Omental fat pad (tissue), 4 donors: ENCODE measurements around the gene PIGR. TPM values are rescaled to one million over a fixed set of nuclear protein-coding genes. Genes with fewer than 3 reads are reported as not detected.

Source experiments
- ATAC-seq: fragments of 150-250 bp; one replicate; pipeline ENCODE4 v1.9.1; 2016; ENCODE audit warnings: mild to moderate bottlenecking, moderate library complexity; ENCODE audit not compliant: low FRiP score
- DNase-seq: peaks from one replicate; pipeline ENCODE4 v3.0.0-alpha.2; 2019; ENCODE audit warnings: low spot score
- total RNA-seq, 4 donors: library from RNA; depleted of rRNA; stranded (reverse); fragments of >200 nt; gene quantifications; one replicate each; pipeline ENCODE4 v1.1.0, GENCODE V29; 2016
- TF ChIP-seq, protein P1 (sequence below), 3 donors: fragments of 450-650 bp; IDR thresholded peaks; one replicate each; pipeline ENCODE4 v1.5.1; 2016 to 2017; ENCODE audit warnings: antibody characterized with exemption in 3 of 3, mild to moderate bottlenecking in 3 of 3, moderate library complexity in 2 of 3

The PIGR gene
- total RNA-seq, 4 donors from 2014 or later, result 0.24 to 0.44 TPM; not detected in 2

- TF ChIP-seq, protein P1, sequence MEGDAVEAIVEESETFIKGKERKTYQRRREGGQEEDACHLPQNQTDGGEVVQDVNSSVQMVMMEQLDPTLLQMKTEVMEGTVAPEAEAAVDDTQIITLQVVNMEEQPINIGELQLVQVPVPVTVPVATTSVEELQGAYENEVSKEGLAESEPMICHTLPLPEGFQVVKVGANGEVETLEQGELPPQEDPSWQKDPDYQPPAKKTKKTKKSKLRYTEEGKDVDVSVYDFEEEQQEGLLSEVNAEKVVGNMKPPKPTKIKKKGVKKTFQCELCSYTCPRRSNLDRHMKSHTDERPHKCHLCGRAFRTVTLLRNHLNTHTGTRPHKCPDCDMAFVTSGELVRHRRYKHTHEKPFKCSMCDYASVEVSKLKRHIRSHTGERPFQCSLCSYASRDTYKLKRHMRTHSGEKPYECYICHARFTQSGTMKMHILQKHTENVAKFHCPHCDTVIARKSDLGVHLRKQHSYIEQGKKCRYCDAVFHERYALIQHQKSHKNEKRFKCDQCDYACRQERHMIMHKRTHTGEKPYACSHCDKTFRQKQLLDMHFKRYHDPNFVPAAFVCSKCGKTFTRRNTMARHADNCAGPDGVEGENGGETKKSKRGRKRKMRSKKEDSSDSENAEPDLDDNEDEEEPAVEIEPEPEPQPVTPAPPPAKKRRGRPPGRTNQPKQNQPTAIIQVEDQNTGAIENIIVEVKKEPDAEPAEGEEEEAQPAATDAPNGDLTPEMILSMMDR (IDR thresholded peaks at IDR 0.05), result no peak
- no peak for ATAC-seq
- no peak for DNase-seq
Observed at GRCh38 chr1:206902702-206903101, 43.6 kb downstream of the PIGR start.

DNA sequence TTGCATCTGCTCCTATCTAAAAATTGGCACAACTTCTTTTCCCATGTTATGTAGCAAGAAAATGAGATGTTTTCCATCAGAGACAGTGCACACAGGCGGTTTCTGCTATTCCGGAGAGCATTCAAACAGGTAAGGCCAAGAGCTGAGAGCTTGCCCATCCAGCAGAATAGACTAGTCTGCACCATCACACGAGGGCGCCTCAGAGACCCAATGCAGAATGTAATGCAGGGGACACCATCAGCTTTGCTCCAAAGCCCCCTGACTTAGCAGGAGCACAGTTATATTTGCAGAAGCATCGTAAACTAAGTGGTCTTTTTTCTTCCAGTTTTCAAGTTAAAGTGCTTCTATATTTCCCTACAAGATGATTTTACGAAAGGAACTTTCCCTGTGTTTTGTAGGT is 44.3 kb downstream of the PIGR start:
- no peak for ATAC-seq
- no peak for DNase-seq
- TF ChIP-seq, protein P1 (IDR thresholded peaks at IDR 0.05), result no peak

- TF ChIP-seq, protein P1 (IDR thresholded peaks at IDR 0.05), result no peak
- no peak for ATAC-seq
Observed at GRCh38 chr1:206900149-206900548, 46.1 kb downstream of the PIGR start.

DNA sequence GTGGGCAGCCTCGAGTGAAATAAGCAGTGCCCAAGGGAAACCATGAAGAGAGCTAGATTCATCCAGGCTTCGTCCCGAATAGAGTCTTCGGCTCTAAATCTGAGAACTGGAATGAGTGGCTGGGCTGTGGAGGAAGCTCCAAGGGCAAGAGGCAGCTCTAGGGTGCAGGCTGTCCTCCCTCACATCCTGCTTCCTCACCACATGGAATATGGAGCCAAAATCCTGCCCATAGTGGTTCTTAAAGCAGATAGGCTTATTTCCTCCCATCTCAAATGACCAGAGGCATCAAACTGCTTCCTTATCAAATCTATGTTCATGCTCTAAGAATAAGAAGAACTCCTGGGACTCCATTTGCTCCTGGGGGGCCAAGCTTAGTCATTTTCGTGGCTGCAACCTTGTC is 46.5 kb downstream of the PIGR start:
- DNase-seq (no peak), ATAC-seq (no peak)
- TF ChIP-seq, protein P1 (IDR thresholded peaks at IDR 0.05), result no peak

More at GRCh38 chr1:206900149-206900548, 46.1 kb downstream of the PIGR start:
- DNase-seq, result no peak

GRCh38 chr1:206898915-206899431 is 47.3 kb downstream of the PIGR start:
- DNase-seq (no peak), ATAC-seq (no peak)
- TF ChIP-seq, protein P1 (IDR thresholded peaks at IDR 0.05), result no peak

- ATAC-seq (peak; percentile 60), DNase-seq (no peak)
- TF ChIP-seq, protein P1 (IDR thresholded peaks at IDR 0.05), result no peak
Observed at GRCh38 chr1:206898089-206898914, 48.0 kb downstream of the PIGR start.

GRCh38 chr1:206897175-206897574 is 49.1 kb downstream of the PIGR start, which contains the start of gene IL24:
IL24 (plus strand) TSS chr1:206897443; CDS start chr1:206897833, 390 bp downstream.
- no peak for DNase-seq
- ATAC-seq, result no peak
- TF ChIP-seq, protein P1 (IDR thresholded peaks at IDR 0.05), result no peak
